ENCODE measurements around the gene CLEC3B.

The CLEC3B gene

GRCh38 chr3:45010811-45011333 lies 15.2 kb upstream of the CLEC3B start:
- H3K4me3 ChIP-seq (ENCODE audit: low read length) = no peak overlapping the region
- TF ChIP-seq CTCF (IDR thresholded peaks at IDR 0.05; ENCODE audit: insufficient read depth, low read depth, low read length, missing control alignments) = peak; percentile 24
- peak; percentile 88 for DNase-seq (ENCODE audit: low read depth)

- no peak overlapping the region for H3K4me3 ChIP-seq (ENCODE audit: low read length)
- peak; percentile 38 for DNase-seq (ENCODE audit: low read depth)
- TF ChIP-seq CTCF (IDR thresholded peaks at IDR 0.05; ENCODE audit: insufficient read depth, low read depth, low read length, missing control alignments) = no peak
These were observed 14.2 kb upstream of the CLEC3B start for GRCh38 chr3:45011756-45012508.

- H3K4me3 ChIP-seq (ENCODE audit: low read length) = no peak overlapping the region
- no peak for DNase-seq (ENCODE audit: low read depth)
- TF ChIP-seq CTCF (IDR thresholded peaks at IDR 0.05; ENCODE audit: insufficient read depth, low read depth, low read length, missing control alignments) = no peak
These were observed 13.5 kb upstream of the CLEC3B start for GRCh38 chr3:45012577-45012976.

DNA sequence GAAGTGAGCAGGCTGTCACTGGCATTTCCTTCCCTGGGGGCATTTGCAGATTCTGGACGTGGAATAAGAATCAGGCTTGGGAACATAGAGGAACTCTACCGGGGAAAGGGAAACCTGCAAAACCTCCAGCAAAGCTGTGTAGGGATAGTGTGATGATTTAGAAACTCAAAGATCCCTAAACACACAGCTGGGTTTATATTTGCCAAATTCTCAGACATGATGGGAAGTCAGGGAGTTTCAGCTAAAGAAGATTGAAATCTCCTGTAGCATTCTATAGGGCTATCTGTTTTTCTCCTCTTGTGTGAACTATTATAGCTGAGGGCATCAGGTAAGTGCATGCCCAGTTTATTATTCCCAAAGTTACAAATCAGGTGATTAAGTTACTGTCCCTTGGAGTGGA lies 9.2 kb upstream of the CLEC3B start:
- TF ChIP-seq CTCF (IDR thresholded peaks at IDR 0.05; ENCODE audit: insufficient read depth, low read depth, low read length, missing control alignments) = no peak
- no peak overlapping the region for H3K4me3 ChIP-seq (ENCODE audit: low read length)
- no peak for DNase-seq (ENCODE audit: low read depth)

- no peak for DNase-seq (ENCODE audit: low read depth)
- no peak overlapping the region for H3K4me3 ChIP-seq (ENCODE audit: low read length)
- no peak for TF ChIP-seq CTCF (IDR thresholded peaks at IDR 0.05; ENCODE audit: insufficient read depth, low read depth, low read length, missing control alignments)
These were observed 8.3 kb upstream of the CLEC3B start for GRCh38 chr3:45017821-45018220.

DNA sequence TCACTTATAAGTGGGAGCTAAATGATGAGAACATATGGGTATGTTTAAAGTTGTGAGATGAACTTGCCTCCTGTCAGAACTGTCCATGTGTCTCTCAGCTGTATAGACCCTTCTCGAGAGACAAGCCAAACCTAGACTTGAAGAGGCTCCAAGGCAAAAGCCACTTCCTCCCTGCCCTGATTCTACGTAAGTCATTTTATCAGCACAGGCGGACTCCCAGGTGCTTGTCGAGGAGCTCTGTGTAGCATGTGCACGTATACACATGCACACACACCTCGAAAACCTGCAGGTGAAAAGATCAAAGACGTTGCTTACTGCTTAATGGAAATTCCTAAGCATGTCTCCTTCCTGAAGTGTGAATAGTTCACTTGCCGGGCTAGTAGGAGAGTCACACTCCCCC lies 5.6 kb upstream of the CLEC3B start:
- H3K4me3 ChIP-seq (ENCODE audit: low read length) = no peak overlapping the region
- DNase-seq (ENCODE audit: low read depth) = no peak
- no peak for TF ChIP-seq CTCF (IDR thresholded peaks at IDR 0.05; ENCODE audit: insufficient read depth, low read depth, low read length, missing control alignments)
